HL-60/S4 treated with phorbol 12-myristate 13-acetate at 8.2 ng/mL for 4 days and 3 days (cell line): ENCODE measurements around the gene IVL.

Experiments used
- in situ Hi-C: fragments of 300-500 bp; cut with MboI; formaldehyde crosslinking; loops from 2 replicates; pipeline ENCODE4 v1.15.0; 2022; ENCODE audit warnings: low sequenced_read_pairs

The IVL gene

GRCh38 chr1:152907686-152908601, at the start of gene IVL:
IVL (plus strand) TSS chr1:152908546; CDS start chr1:152909798, 1,252 bp downstream.
- in situ Hi-C loops: no loop called here

GRCh38 chr1:152859696-152860095, 48.6 kb upstream of the IVL start, which contains the start of gene LCE7A:
LCE7A (plus strand) TSS chr1:152859996; CDS start chr1:152860698, 702 bp downstream.
- in situ Hi-C loops: no loop called here

GRCh38 chr1:152860129-152860528, 48.2 kb upstream of the IVL start:
- in situ Hi-C loops: no loop called here

GRCh38 chr1:152861374-152861773, 47.0 kb upstream of the IVL start:
- in situ Hi-C loops: no loop called here

- in situ Hi-C loops: no loop called here
These were observed 43.9 kb upstream of the IVL start for GRCh38 chr1:152864443-152864842.

GRCh38 chr1:152866321-152866720, 42.0 kb upstream of the IVL start:
- in situ Hi-C loops: no loop called here

GRCh38 chr1:152869808-152870419, 38.4 kb upstream of the IVL start:
- in situ Hi-C loops: no loop called here

- in situ Hi-C loops: no loop called here
These were observed 37.3 kb upstream of the IVL start for GRCh38 chr1:152870831-152871730.

- in situ Hi-C loops: no loop called here
These were observed 36.6 kb upstream of the IVL start for GRCh38 chr1:152871731-152872126.

- in situ Hi-C loops: no loop called here
These were observed 34.9 kb upstream of the IVL start for GRCh38 chr1:152873495-152873894.

- in situ Hi-C loops: no loop called here
These were observed 31.5 kb upstream of the IVL start for GRCh38 chr1:152876827-152877226.

- in situ Hi-C loops: no loop called here
These were observed 30.3 kb upstream of the IVL start, which contains the start of gene SMCP for GRCh38 chr1:152878042-152878441. SMCP (plus strand) TSS chr1:152878322; CDS start chr1:152884423, 6,101 bp downstream.

- in situ Hi-C loops: no loop called here
These were observed 28.7 kb upstream of the IVL start for GRCh38 chr1:152879559-152880198.

GRCh38 chr1:152880316-152880715, 28.0 kb upstream of the IVL start:
- in situ Hi-C loops: no loop called here

- in situ Hi-C loops: no loop called here
These were observed 27.4 kb upstream of the IVL start for GRCh38 chr1:152880907-152881306.

- in situ Hi-C loops: no loop called here
These were observed 24.3 kb upstream of the IVL start for GRCh38 chr1:152884085-152884484.

GRCh38 chr1:152884506-152884905, 23.8 kb upstream of the IVL start:
- in situ Hi-C loops: no loop called here

GRCh38 chr1:152884966-152885624, 23.3 kb upstream of the IVL start:
- in situ Hi-C loops: no loop called here

- in situ Hi-C loops: no loop called here
These were observed 22.3 kb upstream of the IVL start for GRCh38 chr1:152886085-152886484.
